WTC11 (cell line): ENCODE results near the gene PTPN13. TPM values are rescaled to one million over a fixed set of nuclear protein-coding genes. Genes with fewer than 3 reads are reported as not detected.

ENCODE experiments used
- ATAC-seq: fragments of 200-7000 bp; cut with Tn5 transposase; 2 replicates; pipeline ENCODE4 v1.10.0; 2021; ENCODE audit warnings: mild to moderate bottlenecking, moderate library complexity
- CTCF ChIA-PET: fragments of 300-600 bp; sonication (Branson Sonifier 250); formaldehyde crosslinking; loops from one replicate; lab custom pipeline; 2021; ENCODE audit warnings: antibody characterized with exemption; lab: Charles Lee
- POLR2A ChIA-PET: fragments of 350-600 bp; sonication (Branson Sonifier 250); formaldehyde crosslinking; loops from one replicate; lab custom pipeline; 2021; ENCODE audit warnings: antibody characterized with exemption; lab: Charles Lee
- DNase-seq: peaks from one replicate; pipeline ENCODE4 v3.0.0; 2021; ENCODE audit warnings: low spot score
- H3K27ac Mint-ChIP-seq: 2 replicates; pipeline ENCODE4 v1.8.0; 2021; ENCODE audit warnings: mixed read lengths
- H3K27me3 Mint-ChIP-seq: 2 replicates; pipeline ENCODE4 v1.8.0; 2021; ENCODE audit warnings: low read depth, mild to moderate bottlenecking, moderate library complexity, mixed read lengths
- H3K36me3 Mint-ChIP-seq: 2 replicates; pipeline ENCODE4 v1.8.0; 2021; ENCODE audit warnings: mixed read lengths
- H3K4me1 Mint-ChIP-seq: 2 replicates; pipeline ENCODE4 v1.8.0; 2022; ENCODE audit warnings: mixed read lengths
- H3K4me3 Mint-ChIP-seq: 2 replicates; pipeline ENCODE4 v1.8.0; 2021; ENCODE audit warnings: mild to moderate bottlenecking, moderate library complexity, mixed read lengths
- H3K9me3 Mint-ChIP-seq: 2 replicates; pipeline ENCODE4 v1.8.0; 2021; ENCODE audit warnings: mixed read lengths
- ETV6 ChIP-seq: sonication (generic); formaldehyde crosslinking; IDR thresholded peaks from 2 replicates; pipeline ENCODE4 v1.8.1; 2022; ENCODE audit warnings: mild to moderate bottlenecking, missing genetic modification reagents
- IRF1 ChIP-seq: sonication (generic); formaldehyde crosslinking; IDR thresholded peaks from 2 replicates; pipeline ENCODE4 v1.8.0; 2023; ENCODE audit warnings: missing genetic modification reagents
- MYBL2 ChIP-seq: sonication (generic); formaldehyde crosslinking; IDR thresholded peaks from 2 replicates; pipeline ENCODE4 v1.8.1; 2023; ENCODE audit warnings: mild to moderate bottlenecking, moderate library complexity, missing genetic modification reagents
- OVOL2 ChIP-seq: fragments of 250-450 bp; sonication (Bioruptor Pico); IDR thresholded peaks from 2 replicates; pipeline ENCODE4 v1.9.0; 2021; ENCODE audit warnings: mild to moderate bottlenecking, borderline replicate concordance
- ZNF281 ChIP-seq: sonication (generic); formaldehyde crosslinking; IDR thresholded peaks from 2 replicates; pipeline ENCODE4 v1.8.0; 2023; ENCODE audit warnings: mild to moderate bottlenecking, missing genetic modification reagents
- total RNA-seq: library from RNA; stranded (reverse); gene quantifications from 3 replicates; pipeline ENCODE4 v1.2.3, GENCODE V29; 2021

The PTPN13 gene
- total RNA-seq, 1 experiment from 2014 or later: 49.7 TPM

DNA sequence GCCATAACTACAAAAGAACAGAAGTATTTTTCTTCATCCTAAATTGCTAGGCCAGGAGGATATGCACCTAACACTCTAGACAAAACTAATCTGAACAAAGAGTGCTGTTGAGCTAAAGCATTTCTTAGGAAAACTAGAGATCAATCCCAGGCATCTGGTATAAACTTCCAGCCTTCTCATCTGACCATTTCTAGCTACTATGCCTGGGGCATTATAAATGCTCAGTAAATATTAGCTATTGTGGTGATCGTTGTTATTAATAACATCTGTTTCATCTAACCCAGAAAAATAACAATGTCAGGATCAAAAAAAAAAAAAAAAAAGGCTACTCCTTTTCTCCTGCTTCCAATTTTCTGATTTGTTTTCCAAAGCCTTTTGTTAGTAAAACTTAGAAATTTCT, 262.8 kb downstream of the PTPN13 start:
- ATAC-seq: no peak
- Mint-ChIP-seq H3K36me3 (no peaks in the 10 kb centered on the region), H3K4me1 (peaks cover 26% of the 10 kb centered on the region)
- CTCF ChIA-PET: interaction anchor here (1.4 kb wide), 1 partner anchor 22 kb away, joined by 3 read pairs; no protein-coding TSS in a partner anchor
- no peak for DNase-seq
- TF ChIP-seq IRF1 (CRISPR knock-in tag): no peak
- no peak for TF ChIP-seq MYBL2 (CRISPR knock-in tag)
- no peak for TF ChIP-seq ZNF281 (CRISPR knock-in tag)
- TF ChIP-seq, all 79 proteins: peak for 0
- Mint-ChIP-seq H3K27ac (no peak overlapping the region), H3K4me3 (no peak overlapping the region), H3K9me3 (no peaks in the 10 kb centered on the region), H3K27me3 (peaks cover 74% of the 10 kb centered on the region)
- POLR2A ChIA-PET: interaction anchor here (0.7 kb wide), 1 partner anchor 404 kb away, joined by 4 read pairs; no protein-coding TSS in a partner anchor

GRCh38 chr4:86857341-86858052, 263.4 kb downstream of the PTPN13 start:
- no peak overlapping the region for H3K27ac Mint-ChIP-seq
- TF ChIP-seq ETV6 (CRISPR knock-in tag) (0 out of 2 replicates have a peak, but pooled peaks have one; percentile 30), OVOL2 (no peak)
- DNase-seq: peak; percentile 30
- H3K9me3 Mint-ChIP-seq: no peaks in the 10 kb centered on the region
- H3K4me1 Mint-ChIP-seq: peaks cover 26% of the 10 kb centered on the region
- ChIA-PET CTCF (interaction anchor here (1.4 kb wide), 1 partner anchor 21 kb away, joined by 3 read pairs; no protein-coding TSS in a partner anchor), POLR2A (no interaction called here)
- H3K27me3 Mint-ChIP-seq: peaks cover 78% of the 10 kb centered on the region
- no peaks in the 10 kb centered on the region for H3K36me3 Mint-ChIP-seq
- peak; percentile 91 for ATAC-seq
- H3K4me3 Mint-ChIP-seq: peak overlapping the region; percentile 5

Other genes starting within 250 kb of the PTPN13 start
- 4.6 to 5.8 TPM (median 5.2 TPM) in 3 replicates for gene MAPK10, start 234.3 kb upstream of the PTPN13 start, total RNA-seq